ENCODE measurements around the gene CPS1. TPM values are rescaled to one million over a fixed set of nuclear protein-coding genes. Genes with fewer than 3 reads are reported as not detected.

CPS1 gene
- total and polyA plus RNA-seq, 2 experiments from 2014 or later, result 5.5 to 11.0 TPM

GRCh38 chr2:210562091-210562490, 5.7 kb downstream of the CPS1 start:
- no peak overlapping the region for H3K4me3 ChIP-seq
- no peaks in the 10 kb centered on the region for H4K20me1 ChIP-seq (replicated peaks; ENCODE audit: insufficient read depth)
- Mint-ChIP-seq H3K27ac (no peak overlapping the region), H3K4me1 (peaks cover 21% of the 10 kb centered on the region), H3K27me3 (ENCODE audit: insufficient read depth, low read depth, poor library complexity) (peaks cover 3% of the 10 kb centered on the region), H3K9me3 (no peaks in the 10 kb centered on the region), H3K36me3 (ENCODE audit: low read depth) (no peaks in the 10 kb centered on the region), H3K4me3 (no peak overlapping the region)
- DNase-seq (ENCODE audit: low spot score) (no peak), ATAC-seq (no peak)
- no peak overlapping the region for H2AFZ ChIP-seq
- no peaks in the 10 kb centered on the region for H3K36me3 ChIP-seq (ENCODE audit: insufficient read depth)
- TF ChIP-seq REST (IDR thresholded peaks at IDR 0.05; ENCODE audit: unreplicated experiment) (no peak), JUNB (IDR thresholded peaks at IDR 0.05; ENCODE audit: unreplicated experiment) (no peak), CTCF (conservative IDR thresholded peaks at IDR 0.05; ENCODE audit: low read depth in 2 of 2) (no peak), EZH2 (IDR thresholded peaks at IDR 0.05; ENCODE audit: low read depth, unreplicated experiment) (no peak), ETS1 (IDR thresholded peaks at IDR 0.05) (no peak), ZNF114 (CRISPR knock-in tag; IDR thresholded peaks at IDR 0.05) (no peak), ZNF462 (CRISPR knock-in tag; IDR thresholded peaks at IDR 0.05) (no peak), STAT1 (IDR thresholded peaks at IDR 0.05; ENCODE audit: unreplicated experiment) (no peak), CREB1 (CRISPR knock-in tag; IDR thresholded peaks at IDR 0.05; ENCODE audit: low read depth) (no peak), NANOG (IDR thresholded peaks at IDR 0.05; ENCODE audit: borderline replicate concordance) (no peak), POLR2AphosphoS5 (IDR thresholded peaks at IDR 0.05; ENCODE audit: low read depth) (no peak), ZNF331 (CRISPR knock-in tag; IDR thresholded peaks at IDR 0.05; ENCODE audit: low read depth) (no peak), EZH2phosphoT487 (IDR thresholded peaks at IDR 0.05; ENCODE audit: unreplicated experiment) (no peak)
- H3K79me2 ChIP-seq (replicated peaks; ENCODE audit: insufficient read depth), result no peaks in the 10 kb centered on the region
- no peaks in the 10 kb centered on the region for H3K9me2 ChIP-seq (ENCODE audit: insufficient read depth)
- H3K4me2 ChIP-seq, result no peak overlapping the region
- H3K27ac ChIP-seq (ENCODE audit: low read depth), result no peak overlapping the region
- H3K27me3 ChIP-seq (ENCODE audit: insufficient read depth), result no peaks in the 10 kb centered on the region
- no peaks in the 10 kb centered on the region for H3F3A ChIP-seq (replicated peaks; ENCODE audit: low read depth)
- peaks cover 11% of the 10 kb centered on the region for H3K4me1 ChIP-seq (ENCODE audit: insufficient read depth)
